Epidermal melanocyte (primary cell): ENCODE results near the gene KCNQ1OT1.

Experiments
- DNase-seq: peaks from one replicate; pipeline ENCODE4 v3.0.0; 2011; ENCODE audit warnings: low spot score; ENCODE audit not compliant: insufficient read length

The KCNQ1OT1 gene

GRCh38 chr11:2612884-2613571 lies 86.8 kb downstream of the KCNQ1OT1 start:
- no peak for DNase-seq

- no peak for DNase-seq
Observed at GRCh38 chr11:2609345-2609744, 90.4 kb downstream of the KCNQ1OT1 start.

- DNase-seq, result no peak
Observed at GRCh38 chr11:2599561-2600189, 100.1 kb downstream of the KCNQ1OT1 start.

- no peak for DNase-seq
Observed at GRCh38 chr11:2595204-2595603, 104.6 kb downstream of the KCNQ1OT1 start.

GRCh38 chr11:2594267-2594666 lies 105.5 kb downstream of the KCNQ1OT1 start:
- no peak for DNase-seq

- DNase-seq, result no peak
Observed at GRCh38 chr11:2593393-2593950, 106.3 kb downstream of the KCNQ1OT1 start.

- no peak for DNase-seq
Observed at GRCh38 chr11:2592559-2593392, 107.0 kb downstream of the KCNQ1OT1 start.

- no peak for DNase-seq
Observed at GRCh38 chr11:2591805-2592204, 108.0 kb downstream of the KCNQ1OT1 start.

- no peak for DNase-seq
Observed at GRCh38 chr11:2590965-2591754, 108.6 kb downstream of the KCNQ1OT1 start.

- DNase-seq, result no peak
Observed at GRCh38 chr11:2590131-2590964, 109.4 kb downstream of the KCNQ1OT1 start.

GRCh38 chr11:2589538-2589934 lies 110.3 kb downstream of the KCNQ1OT1 start:
- no peak for DNase-seq

GRCh38 chr11:2588809-2589537 lies 110.8 kb downstream of the KCNQ1OT1 start:
- no peak for DNase-seq

GRCh38 chr11:2587976-2588748 lies 111.6 kb downstream of the KCNQ1OT1 start:
- no peak for DNase-seq

GRCh38 chr11:2587132-2587930 lies 112.5 kb downstream of the KCNQ1OT1 start:
- no peak for DNase-seq

GRCh38 chr11:2586793-2587131 lies 113.0 kb downstream of the KCNQ1OT1 start:
- no peak for DNase-seq

GRCh38 chr11:2586087-2586792 lies 113.6 kb downstream of the KCNQ1OT1 start:
- DNase-seq, result no peak

GRCh38 chr11:2585566-2586086 lies 114.2 kb downstream of the KCNQ1OT1 start:
- DNase-seq, result no peak
